Activated naive CD4-positive, alpha-beta T cell (primary cell): ENCODE results near the gene ASGR2.
"Not testable (repeated sequence)": the region's sequence is repeated elsewhere in the genome, so short reads cannot be mapped to it uniquely, and the experiment has no call there.

Experiments
- DNase-seq, 4 experiments: peaks; one replicate each; lab custom pipeline; 2025; lab: John Stamatoyannopoulos, UW

The ASGR2 gene

GRCh38 chr17:7114241-7114874 lies at the start of gene ASGR2:
ASGR2 (minus strand) TSS chr17:7114822; CDS start chr17:7114240, 582 bp downstream.
- no peak for DNase-seq

DNA sequence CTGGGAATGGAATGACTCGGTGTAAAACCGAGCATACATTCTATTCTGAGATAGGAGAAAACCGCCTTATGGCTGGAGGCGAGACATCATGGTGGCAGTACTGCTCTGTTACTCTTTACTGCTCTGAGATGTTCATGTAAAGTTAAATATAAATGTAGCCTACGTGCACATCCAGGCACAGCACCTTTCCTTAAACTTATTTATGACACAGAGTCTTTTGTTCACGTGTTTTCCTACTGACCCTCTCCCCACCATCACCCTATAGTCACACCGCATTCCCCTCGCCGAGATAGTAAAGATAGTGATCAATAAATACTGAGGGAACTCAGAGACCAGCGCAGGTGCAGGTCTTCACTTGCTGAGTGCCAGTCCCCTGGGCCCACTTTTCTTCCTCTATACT lies 44.9 kb upstream of the ASGR2 start:
- not testable (repeated sequence) for DNase-seq

- not testable (repeated sequence) for DNase-seq
Measured at GRCh38 chr17:7158424-7158823, 43.8 kb upstream of the ASGR2 start.

GRCh38 chr17:7156342-7156940 lies 41.8 kb upstream of the ASGR2 start:
- DNase-seq = no peak

DNA sequence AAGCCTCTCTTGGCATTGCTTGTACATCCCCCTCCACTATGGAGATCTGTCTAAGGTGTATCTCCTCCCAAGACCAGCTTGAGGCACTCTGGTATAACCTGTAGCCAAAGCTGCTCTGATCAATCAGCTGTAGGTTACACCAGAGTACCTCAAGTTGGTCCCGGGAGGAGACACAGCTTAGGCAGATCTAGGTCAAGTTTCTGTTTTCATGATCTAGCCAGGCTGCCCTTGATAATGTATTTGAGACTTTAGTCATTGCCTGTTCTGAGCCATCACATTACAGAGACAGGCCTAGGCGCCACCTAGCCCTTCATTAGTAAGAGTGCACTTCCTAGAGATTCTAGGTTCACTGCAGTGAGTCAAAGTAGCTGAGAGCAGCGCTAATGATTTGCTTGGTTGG lies 33.1 kb upstream of the ASGR2 start:
- no peak for DNase-seq

DNA sequence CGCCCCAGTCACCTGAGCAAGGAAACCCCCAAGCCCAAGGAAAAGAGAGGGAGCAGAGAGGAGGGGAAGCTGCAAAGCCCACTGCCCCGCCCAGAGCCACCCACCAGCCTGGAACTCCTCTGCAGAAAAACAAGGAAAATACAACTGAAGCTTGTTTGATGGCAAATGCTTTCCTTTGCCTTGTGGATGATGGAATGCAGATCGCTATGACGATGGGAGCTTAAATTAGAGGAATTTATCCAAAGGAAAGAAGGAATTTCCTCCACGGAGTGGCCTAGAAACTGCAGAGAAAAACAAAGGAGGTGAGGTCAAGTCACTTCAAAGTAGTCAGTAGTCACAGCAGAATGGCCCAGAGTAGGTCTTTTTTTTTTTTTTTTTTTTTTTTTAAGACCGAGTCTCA lies 31.5 kb upstream of the ASGR2 start:
- no peak for DNase-seq

- DNase-seq = no peak
Measured at GRCh38 chr17:7144213-7144612, 29.6 kb upstream of the ASGR2 start.

DNA sequence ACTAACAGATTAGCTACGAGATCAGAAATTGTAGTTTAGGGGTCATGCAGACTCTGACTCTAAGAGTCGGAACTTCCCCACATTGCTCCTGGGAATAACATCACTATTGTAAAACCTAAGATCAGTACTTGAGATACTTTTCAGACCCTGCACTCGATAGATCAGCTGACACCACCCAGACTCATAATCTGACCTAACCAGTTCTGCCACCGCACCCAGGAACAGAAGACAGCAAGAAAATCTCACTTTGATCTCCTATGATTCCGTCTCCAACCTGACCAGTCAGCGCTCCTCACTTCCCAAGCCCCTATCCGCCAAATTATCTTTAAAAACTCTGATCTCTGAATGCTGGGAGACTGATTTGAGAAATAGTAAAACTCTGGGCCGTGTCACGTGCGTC lies 27.2 kb upstream of the ASGR2 start:
- DNase-seq = no peak

DNA sequence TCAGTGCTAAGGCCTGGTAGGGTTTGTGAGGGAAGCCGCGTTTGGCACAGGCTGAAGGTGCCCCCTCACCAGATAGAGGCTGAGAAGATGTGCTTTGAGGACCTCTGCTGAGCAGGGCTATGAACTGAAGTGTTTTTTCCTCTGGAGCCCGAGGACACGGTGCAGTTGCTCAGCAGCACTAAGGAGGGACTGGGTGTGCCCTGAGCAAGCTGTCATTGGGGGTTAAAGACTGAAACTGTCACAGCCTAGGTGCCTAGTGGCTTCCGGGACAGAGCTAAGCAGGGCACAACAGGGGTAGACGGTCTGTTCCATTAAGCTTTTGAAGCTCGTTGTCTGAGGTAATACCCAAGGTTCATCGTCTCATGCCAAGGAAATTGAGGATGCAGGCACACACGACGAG lies 24.8 kb upstream of the ASGR2 start:
- DNase-seq = no peak

DNA sequence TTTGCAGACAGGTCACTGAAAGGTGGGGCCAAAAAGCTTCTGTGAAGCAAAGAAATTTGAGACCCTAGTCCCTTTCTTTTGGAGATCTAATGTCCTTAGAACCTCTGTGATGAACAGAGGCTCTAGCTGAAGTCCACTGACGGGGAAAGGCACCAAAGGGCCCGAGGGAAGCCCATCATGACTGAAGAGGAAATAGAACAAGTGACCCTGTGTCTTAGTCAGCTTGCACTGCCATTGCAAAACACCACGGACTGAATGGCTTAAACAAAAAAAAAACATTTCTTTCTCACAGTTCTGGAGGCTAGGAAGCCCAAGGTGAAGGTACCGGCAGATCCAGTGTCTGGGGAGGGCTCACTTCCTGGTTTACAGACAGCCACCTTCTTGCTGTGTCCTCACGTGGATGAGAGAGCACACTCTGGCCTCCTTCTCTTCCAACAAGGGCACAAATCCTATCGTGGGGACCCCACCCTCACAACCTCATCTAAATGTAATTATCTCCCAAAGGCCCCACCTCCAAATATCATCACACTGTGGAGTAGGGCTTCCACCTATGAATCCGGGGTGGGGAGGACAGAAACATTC lies 24.3 kb upstream of the ASGR2 start:
- DNase-seq = no peak

GRCh38 chr17:7137171-7137943 lies 22.7 kb upstream of the ASGR2 start:
- DNase-seq = no peak

DNA sequence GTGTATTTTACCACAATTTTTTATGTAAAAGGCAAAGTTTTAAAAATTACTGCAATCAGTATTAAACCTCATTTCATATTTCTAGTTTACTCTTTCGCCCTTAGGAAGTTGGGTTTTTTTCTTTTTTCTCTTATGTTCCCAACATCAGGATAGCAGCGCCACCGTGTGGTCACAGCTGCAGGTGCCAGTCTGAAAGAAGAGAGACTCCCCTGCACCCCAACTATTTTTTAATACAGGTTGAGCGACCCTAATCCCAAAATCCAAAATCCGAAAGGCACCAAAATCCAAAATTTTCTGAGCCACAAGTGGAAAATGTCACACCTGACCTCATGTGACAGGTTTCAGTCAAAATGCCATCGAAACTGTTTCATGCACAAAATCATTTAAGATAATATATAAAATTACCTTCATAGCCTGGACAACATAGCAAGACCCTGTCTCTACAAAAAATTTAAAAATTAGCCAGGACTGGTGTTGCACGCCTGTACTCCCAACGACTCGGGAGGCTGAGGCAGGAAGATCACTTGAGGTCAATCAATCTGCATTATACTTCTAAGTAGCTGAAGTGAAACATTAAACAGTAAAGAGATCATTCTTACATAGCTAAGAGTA lies 21.8 kb upstream of the ASGR2 start:
- DNase-seq = peak; percentile 45 to 76 (median 73)

- no peak for DNase-seq
Measured at GRCh38 chr17:7133916-7134315, 19.3 kb upstream of the ASGR2 start.

- DNase-seq = no peak
Measured at GRCh38 chr17:7133424-7133823, 18.8 kb upstream of the ASGR2 start.

DNA sequence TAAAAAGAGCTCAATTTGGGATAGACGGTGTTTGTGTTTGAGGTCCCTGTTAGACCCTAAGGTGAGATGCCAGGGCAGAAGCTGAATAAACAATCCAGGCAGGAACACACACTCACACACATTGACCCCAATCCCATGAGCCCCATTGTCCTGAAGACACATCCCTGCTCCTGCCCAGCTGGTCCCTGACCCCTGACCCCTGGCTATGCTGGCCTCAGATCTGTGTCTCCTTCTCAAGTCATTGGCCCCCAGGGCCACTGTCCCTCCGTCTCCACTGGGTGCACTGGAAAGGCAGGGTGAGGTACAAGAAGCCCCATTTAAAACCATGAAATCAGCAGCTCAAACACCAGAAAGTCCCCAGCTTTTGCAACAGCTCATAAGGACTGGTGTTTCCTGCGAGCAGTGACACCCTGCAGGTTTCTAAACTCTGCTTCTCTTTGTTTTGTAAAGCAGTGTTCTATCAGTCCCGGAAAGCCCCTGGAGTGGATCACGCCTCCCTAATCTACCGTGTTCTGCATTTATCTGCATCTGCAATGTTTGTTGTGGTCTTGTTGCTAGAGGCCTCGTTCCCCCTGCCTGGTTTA lies 18.0 kb upstream of the ASGR2 start:
- peak in 1 of 4 experiments; percentile 34 for DNase-seq

DNA sequence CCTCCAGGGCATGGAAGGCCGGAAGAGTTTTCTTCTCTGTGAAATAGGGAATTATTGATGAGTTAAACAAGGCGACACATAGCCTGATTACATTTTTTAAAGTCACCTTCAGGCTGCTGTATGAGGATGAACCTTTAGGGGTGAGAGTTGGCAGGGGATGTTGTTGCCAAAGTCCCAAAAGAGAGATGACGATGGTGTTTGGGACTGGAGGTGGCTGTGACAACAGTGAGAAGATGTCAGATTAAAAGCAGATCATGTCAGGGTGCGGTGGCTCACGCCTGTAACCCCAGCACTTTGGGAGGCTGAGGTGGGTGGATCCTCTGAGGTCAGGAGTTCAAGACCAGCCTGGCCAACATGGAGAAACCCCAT lies 16.8 kb upstream of the ASGR2 start:
- DNase-seq = no peak

- no peak for DNase-seq
Measured at GRCh38 chr17:7130621-7131422, 16.2 kb upstream of the ASGR2 start.

- no peak for DNase-seq
Measured at GRCh38 chr17:7129311-7129710, 14.7 kb upstream of the ASGR2 start.

DNA sequence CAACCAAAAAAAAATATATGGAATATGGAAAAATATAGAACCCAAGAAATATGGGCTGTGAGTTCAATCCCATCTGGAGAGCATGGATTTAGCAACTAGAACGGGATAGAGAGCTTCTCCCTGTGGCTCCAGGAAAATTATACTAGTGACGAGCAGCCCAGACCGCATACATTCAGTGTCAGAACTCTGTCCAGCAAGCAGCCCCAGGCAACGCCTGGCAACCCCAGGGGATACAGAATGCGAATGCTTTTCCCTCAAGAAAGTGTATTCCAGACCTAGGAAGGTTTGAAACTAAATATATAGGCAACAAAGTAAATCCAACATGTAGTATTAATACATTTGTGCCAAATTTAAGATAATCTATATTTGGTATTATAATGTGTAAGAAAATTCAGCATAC lies 13.5 kb upstream of the ASGR2 start:
- no peak for DNase-seq

DNA sequence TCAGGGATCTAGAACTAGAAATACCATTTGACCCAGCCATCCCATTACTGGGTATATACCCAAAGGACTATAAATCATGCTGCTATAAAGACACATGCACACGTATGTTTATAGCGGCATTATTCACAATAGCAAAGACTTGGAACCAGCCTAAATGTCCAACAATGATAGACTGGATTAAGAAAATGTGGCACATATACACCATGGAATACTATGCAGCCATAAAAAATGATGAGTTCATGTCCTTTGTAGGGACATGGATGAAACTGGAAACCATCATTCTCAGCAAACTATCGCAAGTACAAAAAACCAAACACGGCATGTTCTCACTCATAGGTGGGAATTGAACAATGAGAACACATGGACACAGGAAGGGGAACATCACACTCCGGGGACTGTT lies 12.9 kb upstream of the ASGR2 start:
- DNase-seq = not testable (repeated sequence)

GRCh38 chr17:7126386-7126785 lies 11.8 kb upstream of the ASGR2 start:
- DNase-seq = not testable (repeated sequence)
